ENCODE data around the gene JAML. TPM values are rescaled to one million over a fixed set of nuclear protein-coding genes. Genes with fewer than 3 reads are reported as not detected.

Gene JAML
- total RNA-seq, 1 experiment from 2014 or later: 0.30 TPM

DNA sequence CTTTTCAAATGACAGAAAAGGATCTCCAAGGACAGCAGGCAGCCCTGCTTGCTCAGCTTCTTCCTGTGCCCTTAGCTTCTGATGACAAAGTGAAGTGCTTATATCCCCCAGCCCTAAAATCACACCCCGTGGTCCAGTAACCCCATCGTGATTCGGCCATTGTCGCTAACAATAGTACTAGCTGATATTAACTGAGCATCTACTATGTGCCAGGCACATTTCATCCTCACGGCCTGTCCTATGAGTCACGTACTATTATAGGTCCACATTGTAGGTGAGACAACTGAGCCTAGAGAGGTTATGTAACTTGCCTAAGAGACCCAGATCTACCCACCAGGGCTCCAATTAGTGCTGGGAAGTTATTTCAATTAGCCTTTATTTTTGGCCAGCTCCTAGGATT lies 78.3 kb downstream of the JAML start:
- Histone ChIP-seq H3K9me3 (ENCODE audit: control insufficient read depth in 1 of 2, insufficient read depth in 1 of 2, low read depth in 1 of 2, low read length in 2 of 2) (no peaks in the 10 kb centered on the region), H3K4me1 (ENCODE audit: control insufficient read depth in 1 of 2, insufficient read depth in 2 of 2, low read length in 2 of 2) (peaks cover 0 to 10% of the 10 kb centered on the region in 2 experiments; a peak in 2 of 4 replicates), H3K27me3 (ENCODE audit: insufficient read depth, low read length) (no peaks in the 10 kb centered on the region), H2AFZ (ENCODE audit: low read depth, low read length, poor library complexity, severe bottlenecking) (no peak overlapping the region), H4K20me1 (ENCODE audit: insufficient read depth) (no peaks in the 10 kb centered on the region), H3K4me2 (ENCODE audit: low read length) (peak overlapping the region; percentile 89), H3K79me2 (ENCODE audit: insufficient read depth, low read length) (no peaks in the 10 kb centered on the region), H3K36me3 (ENCODE audit: control insufficient read depth in 1 of 2, insufficient read depth in 2 of 2, low read length in 2 of 2) (no peaks in the 10 kb centered on the region), H3K27ac (ENCODE audit: low read depth, low read length) (no peak overlapping the region), H3K9ac (ENCODE audit: low read length) (no peak overlapping the region), H3K4me3 (replicated peaks in 1 of 2; ENCODE audit: low read depth in 1 of 2, low read length in 2 of 2) (no peak overlapping the region), H3K9me2 (ENCODE audit: insufficient read depth) (no peaks in the 10 kb centered on the region)
- intact Hi-C loops (cut with micrococcal nuclease): loop anchor here (5.0 kb wide), 1 partner anchor 466 kb away; no protein-coding TSS in a partner anchor
- POLR2A ChIA-PET: interaction anchor here (1.3 kb wide), 1 partner anchor 10 kb away, joined by 4 read pairs; no protein-coding TSS in a partner anchor
- no peak for TF ChIP-seq YY1 (IDR thresholded peaks at IDR 0.05; ENCODE audit: extremely low read depth, insufficient replicate concordance, low read depth, low read length)
- TF ChIP-seq, protein P1, sequence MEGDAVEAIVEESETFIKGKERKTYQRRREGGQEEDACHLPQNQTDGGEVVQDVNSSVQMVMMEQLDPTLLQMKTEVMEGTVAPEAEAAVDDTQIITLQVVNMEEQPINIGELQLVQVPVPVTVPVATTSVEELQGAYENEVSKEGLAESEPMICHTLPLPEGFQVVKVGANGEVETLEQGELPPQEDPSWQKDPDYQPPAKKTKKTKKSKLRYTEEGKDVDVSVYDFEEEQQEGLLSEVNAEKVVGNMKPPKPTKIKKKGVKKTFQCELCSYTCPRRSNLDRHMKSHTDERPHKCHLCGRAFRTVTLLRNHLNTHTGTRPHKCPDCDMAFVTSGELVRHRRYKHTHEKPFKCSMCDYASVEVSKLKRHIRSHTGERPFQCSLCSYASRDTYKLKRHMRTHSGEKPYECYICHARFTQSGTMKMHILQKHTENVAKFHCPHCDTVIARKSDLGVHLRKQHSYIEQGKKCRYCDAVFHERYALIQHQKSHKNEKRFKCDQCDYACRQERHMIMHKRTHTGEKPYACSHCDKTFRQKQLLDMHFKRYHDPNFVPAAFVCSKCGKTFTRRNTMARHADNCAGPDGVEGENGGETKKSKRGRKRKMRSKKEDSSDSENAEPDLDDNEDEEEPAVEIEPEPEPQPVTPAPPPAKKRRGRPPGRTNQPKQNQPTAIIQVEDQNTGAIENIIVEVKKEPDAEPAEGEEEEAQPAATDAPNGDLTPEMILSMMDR (IDR thresholded peaks at IDR 0.05 in 2 of 3, conservative IDR thresholded peaks at IDR 0.05 in 1 of 3; ENCODE audit: borderline replicate concordance in 1 of 3, insufficient read depth in 1 of 3, low read depth in 2 of 3, low read length in 2 of 3): no peak
- TF ChIP-seq EZH2phosphoT487 (IDR thresholded peaks at IDR 0.05; ENCODE audit: borderline replicate concordance): no peak
- TF ChIP-seq ELF1 (IDR thresholded peaks at IDR 0.05; ENCODE audit: borderline replicate concordance, low read depth): no peak
- no TSS peak for BruUV-seq (replicated peaks)
- CTCF ChIA-PET: interaction anchor here (1.2 to 1.6 kb wide), 3 partner anchors 10 to 34 kb away, joined by 3 to 6 read pairs (median 4); no protein-coding TSS in a partner anchor
- RAD21 ChIA-PET (ENCODE audit: low non-redundant PET in 1 of 2, low total read pairs in 2 of 2, uncharacterized antibody in 2 of 2, unreplicated experiment in 2 of 2): interaction anchor here in 1 of 2 experiments (0.6 to 1.7 kb wide), 2 partner anchors 25 to 223 kb away, joined by 3 to 6 read pairs; no protein-coding TSS in a partner anchor
- ATAC-seq (no peak), DNase-seq (ENCODE audit: low read depth, low spot score) (no peak)
